Right forelimb (tissue), 1 donor: Measurements from ENCODE around the gene GIPR.
A peak's percentile ranks its signal among the peaks of the same experiment; 100 is the strongest.
"Not testable (repeated sequence)": the region's sequence is repeated elsewhere in the genome, so short reads cannot be mapped to it uniquely, and the experiment has no call there.

Experiments
- DNase-seq: peaks from one replicate; pipeline ENCODE4 v3.0.0-alpha.2; 2018

GIPR gene

DNA sequence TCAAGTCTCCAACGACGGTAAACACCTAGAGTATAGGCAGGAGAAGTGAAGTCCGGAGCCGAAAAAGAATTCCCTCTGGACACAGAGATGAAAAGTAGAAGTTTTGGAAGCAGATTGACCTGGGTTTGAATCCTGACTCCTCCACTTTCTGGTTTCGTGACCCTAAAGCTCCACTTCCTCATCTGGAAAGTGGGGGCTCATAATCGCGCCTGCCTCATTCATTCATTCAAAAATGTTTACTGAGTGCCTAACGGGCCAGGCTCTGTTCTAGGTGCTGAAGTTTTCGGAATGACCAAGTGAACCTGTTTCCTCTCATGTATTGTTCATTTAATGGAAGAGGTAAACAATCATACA, 21.7 kb upstream of the GIPR start:
- no peak for DNase-seq

GRCh38 chr19:45650722-45651121, 17.3 kb upstream of the GIPR start:
- DNase-seq: no peak

GRCh38 chr19:45653634-45654033, 14.4 kb upstream of the GIPR start:
- DNase-seq: no peak

DNA sequence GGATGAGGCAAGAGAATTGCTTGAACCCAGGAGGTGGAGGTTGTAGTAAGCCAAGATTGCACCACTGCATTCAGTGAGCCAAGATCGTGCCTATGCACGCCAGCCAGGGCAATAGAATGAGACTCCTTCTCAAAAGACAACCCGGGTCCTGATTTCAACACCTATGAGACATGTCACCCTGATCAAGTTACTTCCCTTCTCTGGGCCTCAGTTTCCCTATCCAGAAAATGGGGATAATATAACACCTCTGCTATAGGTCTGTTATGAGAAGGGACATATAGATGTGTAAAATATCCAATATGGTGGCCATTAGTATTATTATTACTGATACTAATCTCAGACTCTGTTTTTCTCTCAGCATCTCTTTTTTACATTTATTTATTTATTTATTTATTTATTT, 12.9 kb upstream of the GIPR start:
- no peak for DNase-seq

DNA sequence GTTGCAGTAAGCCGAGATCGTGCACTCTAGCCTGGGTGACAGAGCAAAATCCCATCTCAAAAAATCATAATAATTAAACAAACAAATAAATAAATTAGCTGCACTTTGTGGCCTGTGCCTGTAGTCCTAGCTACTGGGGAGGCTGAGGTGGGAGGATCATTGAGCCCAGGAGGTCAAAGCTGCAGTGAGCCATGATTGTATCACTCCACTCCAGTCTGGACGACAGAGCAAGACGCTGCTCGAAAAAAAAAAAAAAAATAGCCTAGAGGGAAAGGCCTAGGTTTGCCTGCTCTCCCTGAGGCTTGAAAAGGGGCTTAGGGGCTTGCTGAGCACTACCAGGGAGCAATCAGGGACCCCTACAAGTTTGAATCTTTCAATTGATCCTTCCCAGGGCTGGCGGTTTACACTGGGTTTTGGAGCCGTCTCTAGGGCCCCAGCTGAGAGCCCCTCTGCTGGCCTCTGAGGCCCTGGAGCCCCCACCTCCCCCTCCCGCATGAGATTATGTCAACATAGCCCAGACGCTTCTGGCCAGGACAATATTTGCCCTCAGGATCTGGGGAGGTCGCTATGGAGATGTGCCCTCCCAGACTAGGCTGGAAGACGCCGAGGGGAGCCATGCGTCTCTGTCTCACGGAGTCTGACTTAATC, 10.4 kb upstream of the GIPR start:
- no peak for DNase-seq

- no peak for DNase-seq
These were observed 8.8 kb upstream of the GIPR start for GRCh38 chr19:45659096-45659729.

DNA sequence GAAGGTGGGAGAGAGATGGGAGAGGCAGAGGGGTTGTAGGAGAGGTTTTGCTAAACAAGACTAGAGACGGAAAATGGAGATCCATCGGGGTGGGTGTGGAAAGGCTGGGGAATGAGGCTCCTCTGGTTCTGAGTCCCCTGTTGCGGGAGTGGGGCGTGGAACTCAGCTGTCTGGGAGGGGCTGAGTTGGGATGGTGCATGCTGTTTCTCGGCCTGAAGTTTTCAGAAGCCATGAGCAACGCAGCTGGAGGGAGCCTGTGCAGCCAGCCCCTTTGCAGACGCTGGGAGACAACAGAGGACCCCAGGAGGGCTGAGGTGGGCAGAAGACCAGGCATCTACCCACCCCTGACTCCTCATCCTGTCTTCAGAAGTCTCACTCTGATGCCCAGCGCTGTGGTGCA, 7.4 kb upstream of the GIPR start:
- no peak for DNase-seq

DNA sequence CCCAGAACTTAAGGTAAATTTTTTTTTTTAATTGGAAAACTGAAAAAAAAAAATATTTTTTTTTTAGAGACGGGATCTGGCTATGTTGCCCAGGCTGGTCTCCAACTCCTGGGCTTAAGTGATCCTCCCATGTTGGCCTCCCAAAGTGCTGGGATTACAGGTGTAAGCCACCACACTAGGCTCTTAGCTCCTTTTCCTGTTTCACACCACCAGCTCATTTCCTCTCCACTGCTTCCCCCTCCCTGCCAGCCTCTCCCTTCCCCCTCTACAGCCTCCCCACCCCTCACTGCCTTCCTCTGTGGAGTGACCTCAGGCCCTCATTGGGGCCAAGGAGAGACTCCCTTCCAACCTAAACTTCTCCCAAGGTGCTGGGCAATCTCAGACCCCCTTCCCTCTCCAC, 4.2 kb upstream of the GIPR start:
- DNase-seq: no peak

DNA sequence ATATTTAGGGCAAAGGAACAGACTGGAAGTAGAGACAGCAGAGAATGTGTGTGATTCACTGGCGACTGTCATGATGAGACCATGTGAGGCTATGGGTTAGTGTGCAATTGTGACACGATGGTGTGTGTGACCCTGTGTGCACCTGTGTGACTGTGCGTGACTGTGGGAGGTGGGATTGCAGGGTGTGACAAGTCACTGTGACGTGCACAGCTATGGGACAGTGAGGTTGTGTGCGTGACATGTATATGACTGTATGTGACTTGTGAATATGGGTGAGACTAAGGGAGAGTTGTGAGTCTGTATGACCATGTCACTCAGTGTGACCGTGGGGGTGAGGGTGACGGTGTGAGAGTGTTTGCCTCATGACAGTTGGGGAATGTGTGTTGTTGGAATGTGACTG, 3.4 kb upstream of the GIPR start:
- no peak for DNase-seq

- DNase-seq: no peak
These were observed 386 bp downstream of the GIPR start for GRCh38 chr19:45668342-45668871.

- DNase-seq: no peak
These were observed 2.8 kb downstream of the GIPR start for GRCh38 chr19:45670670-45671453.

- DNase-seq: no peak
These were observed 6.9 kb downstream of the GIPR start for GRCh38 chr19:45674946-45675345.

DNA sequence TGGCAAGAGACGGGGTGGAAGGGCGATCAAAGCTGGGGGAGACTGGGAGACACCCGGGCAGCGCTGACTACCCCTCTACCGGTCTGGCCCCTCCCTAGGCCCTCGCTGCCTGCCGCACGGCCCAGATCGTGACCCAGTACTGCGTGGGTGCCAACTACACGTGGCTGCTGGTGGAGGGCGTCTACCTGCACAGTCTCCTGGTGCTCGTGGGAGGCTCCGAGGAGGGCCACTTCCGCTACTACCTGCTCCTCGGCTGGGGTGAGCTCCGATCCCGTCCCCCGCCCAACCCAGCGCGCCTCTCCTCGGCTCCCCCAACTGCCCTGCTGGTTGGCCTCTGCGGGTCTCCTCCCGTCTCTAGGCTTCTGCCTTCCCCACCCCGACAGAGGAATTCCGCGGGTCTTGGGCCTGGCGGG, 8.8 kb downstream of the GIPR start:
- no peak for DNase-seq

DNA sequence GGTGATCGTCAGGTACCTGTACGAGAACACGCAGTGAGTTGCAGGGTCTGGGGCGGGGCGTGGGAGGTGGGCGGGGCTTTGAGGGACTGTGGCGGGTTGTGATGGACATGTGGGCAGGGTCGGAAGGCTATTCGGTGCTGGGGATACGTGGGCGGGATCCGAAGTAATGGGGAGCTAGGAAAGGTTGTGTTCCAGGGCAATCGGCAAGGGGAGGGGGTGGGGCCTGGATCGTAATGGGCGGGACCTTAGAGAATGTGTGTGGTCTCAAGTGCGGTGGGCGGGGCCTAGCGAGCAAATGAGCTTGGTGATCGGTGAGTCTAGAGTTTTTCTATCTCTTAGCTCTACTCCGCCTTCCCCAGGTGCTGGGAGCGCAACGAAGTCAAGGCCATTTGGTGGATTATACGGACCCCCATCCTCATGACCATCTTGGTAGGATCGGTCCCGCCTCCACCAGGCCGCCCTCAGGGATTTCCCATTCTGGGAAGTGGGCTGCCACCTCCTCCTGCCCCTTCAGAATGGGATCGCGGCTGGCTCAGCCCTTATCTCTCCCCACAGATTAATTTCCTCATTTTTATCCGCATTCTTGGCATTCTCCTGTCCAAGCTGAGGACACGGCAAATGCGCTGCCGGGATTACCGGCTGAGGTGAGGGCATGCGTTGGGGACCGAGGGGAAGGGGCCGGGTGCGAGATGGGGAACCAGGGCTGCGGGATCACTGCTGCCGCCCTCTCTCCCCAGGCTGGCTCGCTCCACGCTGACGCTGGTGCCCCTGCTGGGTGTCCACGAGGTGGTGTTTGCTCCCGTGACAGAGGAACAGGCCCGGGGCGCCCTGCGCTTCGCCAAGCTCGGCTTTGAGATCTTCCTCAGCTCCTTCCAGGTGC, 9.6 kb downstream of the GIPR start:
- no peak for DNase-seq

GRCh38 chr19:45681391-45682015, 13.5 kb downstream of the GIPR start:
- peak; percentile 87 for DNase-seq

DNA sequence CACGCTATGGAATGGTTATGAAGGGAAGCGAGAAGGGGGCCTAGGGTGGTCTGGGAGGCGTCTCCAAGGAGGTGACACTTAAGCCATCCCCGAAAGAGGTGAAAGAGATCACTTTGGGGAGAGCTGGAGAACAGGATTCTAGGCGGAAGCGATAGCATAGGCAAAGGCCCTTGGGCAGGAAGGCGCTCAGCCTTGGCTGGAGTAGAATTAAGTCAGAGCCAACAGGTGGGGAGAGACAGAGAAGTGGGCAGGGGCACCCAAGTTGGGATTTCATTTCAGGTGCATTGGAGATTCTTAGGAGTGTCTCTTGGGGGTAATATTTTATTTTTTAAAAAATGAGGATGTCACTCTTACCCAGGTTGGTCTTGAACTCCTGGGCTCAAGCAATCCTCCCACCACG, 14.1 kb downstream of the GIPR start:
- no peak for DNase-seq

GRCh38 chr19:45682908-45683307, 14.9 kb downstream of the GIPR start:
- no peak for DNase-seq

DNA sequence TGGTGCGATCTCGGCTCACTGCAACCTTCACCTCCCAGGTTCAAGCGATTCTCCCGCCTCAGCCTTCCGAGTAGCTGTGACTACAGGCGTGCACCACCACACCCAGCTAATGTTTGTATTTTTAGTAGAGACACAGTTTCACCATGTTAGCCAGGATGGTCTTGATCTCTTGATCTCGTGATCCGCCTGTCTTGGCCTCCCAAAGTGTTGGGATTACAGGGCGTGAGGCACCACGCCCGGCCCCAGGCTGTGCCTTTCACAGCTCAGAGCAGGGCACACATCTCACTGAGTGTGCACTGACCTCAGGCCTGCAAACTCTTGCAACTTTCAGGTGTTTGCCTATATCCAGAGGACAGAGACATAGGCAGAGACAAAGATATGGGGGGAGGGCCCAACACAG, 17.0 kb downstream of the GIPR start:
- not testable (repeated sequence) for DNase-seq

DNA sequence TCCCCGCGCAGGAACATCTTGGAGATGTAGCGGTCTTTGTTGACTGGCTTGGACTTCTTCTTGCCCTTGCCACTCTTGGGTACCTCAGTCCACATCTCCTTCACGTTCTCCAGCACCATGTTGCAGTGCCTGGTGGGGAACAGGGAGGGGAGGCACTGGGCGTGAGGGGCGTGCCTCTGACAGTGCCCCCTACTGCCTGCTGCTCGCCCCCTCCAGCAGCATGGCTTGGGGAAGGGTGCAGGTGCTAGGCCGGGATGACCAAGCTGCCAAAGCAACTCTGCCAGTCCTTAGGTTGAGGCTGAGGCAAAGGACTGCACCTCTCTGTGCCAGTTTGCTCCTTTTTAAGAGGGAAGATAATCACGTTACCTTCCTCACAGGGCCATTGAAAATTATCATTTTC, 19.6 kb downstream of the GIPR start:
- no peak for DNase-seq

- DNase-seq: no peak
These were observed 23.6 kb downstream of the GIPR start, which contains the start of gene SNRPD2 for GRCh38 chr19:45691516-45692186. SNRPD2 (minus strand) TSS chr19:45691953; CDS start chr19:45691888, 65 bp downstream.

- DNase-seq: peak; percentile 96
These were observed 24.4 kb downstream of the GIPR start, which contains the start of gene QPCTL for GRCh38 chr19:45692187-45693105. QPCTL (plus strand) TSS chr19:45692666; CDS start chr19:45692704, 38 bp downstream.
